ENCODE results near the gene PDCD1.
"Not testable (repeated sequence)": the region's sequence is repeated elsewhere in the genome, so short reads cannot be mapped to it uniquely, and the experiment has no call there.

PDCD1 gene

DNA sequence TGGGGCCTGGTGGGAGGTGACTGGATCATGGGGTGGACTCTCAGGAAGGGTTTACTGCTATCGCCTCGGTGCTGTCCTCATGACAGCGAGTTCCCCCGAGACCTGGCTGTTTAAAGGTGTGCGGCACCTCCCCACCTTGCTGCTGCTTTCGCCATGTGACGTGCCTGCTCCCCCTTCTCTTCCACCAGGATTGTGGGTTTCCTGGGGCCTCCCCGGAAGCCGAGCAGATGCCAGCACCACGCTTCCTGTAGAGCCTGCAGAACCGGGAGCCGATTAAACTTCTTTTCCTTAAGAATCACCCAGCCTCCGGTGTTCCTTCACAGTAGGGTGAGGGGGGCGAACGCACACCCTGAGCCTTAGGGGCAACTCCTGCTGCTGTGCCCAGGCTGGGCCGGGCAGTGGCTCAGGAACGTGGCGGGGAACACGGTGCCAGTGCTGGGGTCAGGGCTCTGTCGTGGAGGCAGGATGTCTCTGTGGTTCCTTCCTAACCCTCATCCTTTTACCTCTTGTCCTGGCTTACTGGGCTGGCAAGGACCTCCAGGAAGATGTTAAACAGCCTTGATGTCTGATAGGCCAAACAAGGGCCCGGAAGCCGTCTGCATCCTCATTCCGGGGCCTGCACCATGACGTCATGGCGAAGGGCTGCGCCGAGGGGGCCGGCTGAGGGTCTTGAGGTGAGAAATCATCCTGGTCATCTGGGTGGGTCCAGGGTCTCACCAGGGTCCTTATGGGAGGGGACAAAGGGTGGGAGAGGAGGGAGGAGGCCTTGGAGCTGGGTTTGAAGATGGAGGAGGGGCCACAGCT, 37.0 kb downstream of the PDCD1 start:
- no peak for TF ChIP-seq CTCF (IDR thresholded peaks at IDR 0.05; ENCODE audit: control insufficient read depth, insufficient read depth, low read depth, low read length, missing control alignments)
- no peak overlapping the region for H3K4me3 ChIP-seq (ENCODE audit: control insufficient read depth, low read depth, low read length)
- DNase-seq (ENCODE audit: low read depth), result no peak

- DNase-seq (ENCODE audit: low read depth), result no peak
- H3K4me3 ChIP-seq (ENCODE audit: control insufficient read depth, low read depth, low read length), result no peak overlapping the region
- no peak for TF ChIP-seq CTCF (IDR thresholded peaks at IDR 0.05; ENCODE audit: control insufficient read depth, insufficient read depth, low read depth, low read length, missing control alignments)
These were observed 37.9 kb downstream of the PDCD1 start for GRCh38 chr2:241820625-241821384.

DNA sequence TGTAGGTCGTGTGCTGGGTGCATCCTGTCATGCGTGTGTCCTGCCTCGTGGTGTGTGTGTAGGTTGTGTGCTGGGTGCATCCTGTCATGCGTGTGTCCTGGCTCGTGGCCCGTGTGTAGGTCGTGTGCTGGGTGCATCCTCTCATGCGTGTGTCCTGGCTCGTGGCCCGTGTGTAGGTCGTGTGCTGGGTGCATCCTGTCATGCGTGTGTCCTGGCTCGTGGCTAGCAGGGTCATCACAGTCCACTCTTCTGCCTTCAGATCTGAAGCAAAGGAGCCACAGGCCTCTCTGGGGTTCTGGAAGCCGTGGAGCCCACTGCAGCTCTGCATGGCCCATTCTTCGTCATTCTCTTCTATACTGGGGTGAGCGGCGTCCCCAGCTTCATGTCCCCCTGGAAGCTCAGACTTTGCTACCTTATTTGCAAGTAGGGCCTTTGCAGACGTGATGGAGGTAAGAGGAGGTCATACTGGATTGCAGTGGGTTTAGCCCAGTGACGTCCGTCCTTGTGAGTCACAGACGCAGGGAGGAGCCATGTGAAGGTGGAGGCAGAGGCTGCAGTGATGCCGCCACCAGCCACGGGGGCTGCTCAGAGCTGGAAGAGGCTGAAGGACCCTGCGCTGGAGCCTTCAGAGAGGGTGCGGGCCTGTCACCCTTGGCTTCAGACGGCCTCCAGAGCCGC, 38.6 kb downstream of the PDCD1 start:
- not testable (repeated sequence) for H3K4me3 ChIP-seq (ENCODE audit: control insufficient read depth, low read depth, low read length); DNase-seq (ENCODE audit: low read depth)

DNA sequence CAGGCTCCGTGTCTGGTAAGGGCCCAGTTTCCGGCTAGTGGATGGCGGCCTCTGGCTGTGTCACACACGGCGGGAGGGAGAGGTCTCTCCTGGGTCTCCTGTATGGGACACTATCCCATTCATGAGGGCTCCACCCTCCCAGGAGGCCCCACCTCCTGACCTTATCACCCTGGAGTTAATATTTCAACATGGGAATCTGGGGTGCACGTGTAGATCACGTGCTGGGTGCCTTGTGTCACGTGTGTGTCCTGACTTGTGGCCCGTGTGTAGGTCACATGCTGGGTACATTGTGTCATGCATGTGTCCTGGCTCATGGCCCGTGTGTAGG, 39.8 kb downstream of the PDCD1 start:
- no peak overlapping the region for H3K4me3 ChIP-seq (ENCODE audit: control insufficient read depth, low read depth, low read length)
- no peak for TF ChIP-seq CTCF (IDR thresholded peaks at IDR 0.05; ENCODE audit: control insufficient read depth, insufficient read depth, low read depth, low read length, missing control alignments)
- DNase-seq (ENCODE audit: low read depth), result no peak

GRCh38 chr2:241818229-241818942, 40.3 kb downstream of the PDCD1 start:
- no peak overlapping the region for H3K4me3 ChIP-seq (ENCODE audit: control insufficient read depth, low read depth, low read length)
- no peak for TF ChIP-seq CTCF (IDR thresholded peaks at IDR 0.05; ENCODE audit: control insufficient read depth, insufficient read depth, low read depth, low read length, missing control alignments)
- no peak for DNase-seq (ENCODE audit: low read depth)

DNA sequence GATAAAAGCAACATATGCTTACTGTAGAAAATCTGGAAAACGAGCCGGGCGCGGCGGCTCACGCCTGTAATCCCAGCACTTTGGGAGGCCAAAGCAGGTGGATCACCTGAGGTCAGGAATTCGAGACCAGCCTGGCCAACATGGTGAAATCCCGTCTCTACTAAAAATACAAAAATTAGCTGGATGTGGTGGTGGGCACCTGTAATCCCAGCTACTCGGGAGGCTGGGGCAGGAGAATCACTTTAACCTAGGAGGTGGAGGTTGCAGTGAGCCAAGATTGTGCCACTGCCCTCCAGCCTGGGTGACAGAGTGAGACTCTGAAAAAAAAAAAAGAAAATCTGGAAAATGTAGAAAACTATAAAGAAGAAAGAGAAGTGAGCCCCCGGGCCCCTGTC, 40.9 kb downstream of the PDCD1 start:
- not testable (repeated sequence) for DNase-seq (ENCODE audit: low read depth)

GRCh38 chr2:241817126-241817820, 41.4 kb downstream of the PDCD1 start:
- no peak for DNase-seq (ENCODE audit: low read depth)
- H3K4me3 ChIP-seq (ENCODE audit: control insufficient read depth, low read depth, low read length), result no peak overlapping the region
- TF ChIP-seq CTCF (IDR thresholded peaks at IDR 0.05; ENCODE audit: control insufficient read depth, insufficient read depth, low read depth, low read length, missing control alignments), result no peak

More for the DNA sequence above, 40.9 kb downstream of the PDCD1 start:
- H3K4me3 ChIP-seq (ENCODE audit: control insufficient read depth, low read depth, low read length), result not testable (repeated sequence)

All from AG09309 (cell line).